OCI-LY3 (cell line): Measurements from ENCODE around the gene PTCRA.

Experiments
- CTCF ChIP-seq: fragments of 200-600, 300-600 bp; sonication (generic); IDR thresholded peaks from 2 replicates; pipeline ENCODE4 v1.5.1; 2014; ENCODE audit warnings: antibody characterized with exemption, low read length, low read depth
- EZH2phosphoT487 ChIP-seq: fragments of 200-600 bp; shearing (Covaris generic); IDR thresholded peaks from 2 replicates; pipeline ENCODE4 v1.6.1; 2018; ENCODE audit warnings: antibody characterized with exemption, mixed run types, low read depth

DNA sequence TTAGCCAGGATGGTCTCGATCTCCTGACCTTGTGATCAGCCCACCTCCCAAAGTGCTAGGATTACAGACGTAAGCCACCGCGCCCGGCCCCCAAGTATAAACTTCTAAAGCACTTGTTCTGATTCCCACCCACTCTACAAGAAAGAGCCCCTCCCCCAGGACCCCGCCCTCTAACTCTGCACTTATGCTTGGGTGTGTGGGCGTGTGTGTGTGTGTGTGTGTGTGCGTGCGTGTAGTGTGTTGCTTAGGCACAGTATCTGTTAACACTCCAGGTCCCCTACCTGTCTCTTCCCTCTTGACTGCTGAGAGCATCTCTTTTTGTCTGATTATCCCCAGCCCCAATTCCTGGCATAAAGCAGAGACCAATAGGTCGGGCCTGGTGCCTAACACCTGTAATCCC is 6.0 kb upstream of the PTCRA start:
- TF ChIP-seq CTCF (no peak), EZH2phosphoT487 (no peak)
